ENCODE data around the gene ERAP2. TPM values are rescaled to one million over a fixed set of nuclear protein-coding genes. Genes with fewer than 3 reads are reported as not detected.

ERAP2 gene, protein sequence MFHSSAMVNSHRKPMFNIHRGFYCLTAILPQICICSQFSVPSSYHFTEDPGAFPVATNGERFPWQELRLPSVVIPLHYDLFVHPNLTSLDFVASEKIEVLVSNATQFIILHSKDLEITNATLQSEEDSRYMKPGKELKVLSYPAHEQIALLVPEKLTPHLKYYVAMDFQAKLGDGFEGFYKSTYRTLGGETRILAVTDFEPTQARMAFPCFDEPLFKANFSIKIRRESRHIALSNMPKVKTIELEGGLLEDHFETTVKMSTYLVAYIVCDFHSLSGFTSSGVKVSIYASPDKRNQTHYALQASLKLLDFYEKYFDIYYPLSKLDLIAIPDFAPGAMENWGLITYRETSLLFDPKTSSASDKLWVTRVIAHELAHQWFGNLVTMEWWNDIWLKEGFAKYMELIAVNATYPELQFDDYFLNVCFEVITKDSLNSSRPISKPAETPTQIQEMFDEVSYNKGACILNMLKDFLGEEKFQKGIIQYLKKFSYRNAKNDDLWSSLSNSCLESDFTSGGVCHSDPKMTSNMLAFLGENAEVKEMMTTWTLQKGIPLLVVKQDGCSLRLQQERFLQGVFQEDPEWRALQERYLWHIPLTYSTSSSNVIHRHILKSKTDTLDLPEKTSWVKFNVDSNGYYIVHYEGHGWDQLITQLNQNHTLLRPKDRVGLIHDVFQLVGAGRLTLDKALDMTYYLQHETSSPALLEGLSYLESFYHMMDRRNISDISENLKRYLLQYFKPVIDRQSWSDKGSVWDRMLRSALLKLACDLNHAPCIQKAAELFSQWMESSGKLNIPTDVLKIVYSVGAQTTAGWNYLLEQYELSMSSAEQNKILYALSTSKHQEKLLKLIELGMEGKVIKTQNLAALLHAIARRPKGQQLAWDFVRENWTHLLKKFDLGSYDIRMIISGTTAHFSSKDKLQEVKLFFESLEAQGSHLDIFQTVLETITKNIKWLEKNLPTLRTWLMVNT
- 1 to 10 TPM; 5.5 to 5.9 TPM for total RNA-seq

GRCh38 chr5:96876292-96876850 is at the start of gene ERAP2:
ERAP2 (plus strand) TSS chr5:96876500; CDS start chr5:96879686, 3,186 bp downstream.
- Histone ChIP-seq H3K9me3 (no peaks in the 10 kb centered on the region), H3K4me1 (peaks cover 0 to 7% of the 10 kb centered on the region in 2 donors), H3K4me3 (peak within 1 kb of the TSS; percentile 57 to 62), H3K27ac (peak within 1 kb of the TSS; percentile 67 to 69), H3K27me3 (no peaks in the 10 kb centered on the region), H3K36me3 (no peaks in the 10 kb centered on the region)
- TF ChIP-seq, protein P1, sequence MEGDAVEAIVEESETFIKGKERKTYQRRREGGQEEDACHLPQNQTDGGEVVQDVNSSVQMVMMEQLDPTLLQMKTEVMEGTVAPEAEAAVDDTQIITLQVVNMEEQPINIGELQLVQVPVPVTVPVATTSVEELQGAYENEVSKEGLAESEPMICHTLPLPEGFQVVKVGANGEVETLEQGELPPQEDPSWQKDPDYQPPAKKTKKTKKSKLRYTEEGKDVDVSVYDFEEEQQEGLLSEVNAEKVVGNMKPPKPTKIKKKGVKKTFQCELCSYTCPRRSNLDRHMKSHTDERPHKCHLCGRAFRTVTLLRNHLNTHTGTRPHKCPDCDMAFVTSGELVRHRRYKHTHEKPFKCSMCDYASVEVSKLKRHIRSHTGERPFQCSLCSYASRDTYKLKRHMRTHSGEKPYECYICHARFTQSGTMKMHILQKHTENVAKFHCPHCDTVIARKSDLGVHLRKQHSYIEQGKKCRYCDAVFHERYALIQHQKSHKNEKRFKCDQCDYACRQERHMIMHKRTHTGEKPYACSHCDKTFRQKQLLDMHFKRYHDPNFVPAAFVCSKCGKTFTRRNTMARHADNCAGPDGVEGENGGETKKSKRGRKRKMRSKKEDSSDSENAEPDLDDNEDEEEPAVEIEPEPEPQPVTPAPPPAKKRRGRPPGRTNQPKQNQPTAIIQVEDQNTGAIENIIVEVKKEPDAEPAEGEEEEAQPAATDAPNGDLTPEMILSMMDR (IDR thresholded peaks at IDR 0.05): no peak
- no peak for DNase-seq (ENCODE audit: low spot score)

DNA sequence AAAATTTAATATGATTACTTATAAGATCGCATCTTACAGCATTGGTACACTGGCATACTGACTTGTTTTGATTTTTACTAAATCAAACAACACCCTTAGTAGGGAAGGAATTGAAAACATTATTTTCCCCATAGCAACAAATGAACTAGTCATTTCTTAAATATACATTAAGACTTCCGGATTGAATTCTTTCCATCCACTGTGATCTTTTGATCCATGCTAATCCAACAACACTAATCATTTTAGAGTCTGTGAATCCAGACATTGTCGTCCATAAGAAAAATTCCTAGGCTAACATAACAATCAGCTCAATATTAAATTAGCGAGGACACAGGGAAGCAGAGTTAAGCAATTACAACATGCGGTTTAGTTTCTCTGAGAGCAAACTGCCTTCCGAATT is 47.0 kb upstream of the ERAP2 start:
- DNase-seq (ENCODE audit: low spot score): no peak
- Histone ChIP-seq H3K4me1 (no peaks in the 10 kb centered on the region), H3K9me3 (no peaks in the 10 kb centered on the region), H3K27ac (no peak overlapping the region), H3K27me3 (no peaks in the 10 kb centered on the region), H3K4me3 (no peak overlapping the region), H3K36me3 (no peaks in the 10 kb centered on the region)
- TF ChIP-seq, protein P1 (IDR thresholded peaks at IDR 0.05): no peak

DNA sequence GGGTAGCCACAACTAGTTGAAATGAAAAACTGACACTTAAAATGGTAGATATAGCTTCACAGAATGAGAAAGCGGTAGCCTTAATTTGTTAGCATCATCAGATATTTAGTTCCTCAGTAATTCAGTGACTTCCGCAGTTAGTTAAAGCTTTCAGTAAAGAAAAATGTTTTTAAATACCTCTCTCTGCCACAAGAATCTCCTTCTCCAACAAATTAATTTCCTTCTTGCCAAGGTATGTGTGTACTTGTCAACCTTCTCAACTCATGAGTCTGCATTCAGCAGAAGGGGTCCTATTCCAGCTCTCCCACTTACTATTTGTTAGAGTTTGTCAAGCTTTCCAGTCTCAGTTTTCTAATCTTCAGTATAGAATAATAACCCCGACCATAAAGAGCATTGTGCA is 42.3 kb upstream of the ERAP2 start:
- H3K9me3 ChIP-seq: no peaks in the 10 kb centered on the region
- no peak for DNase-seq (ENCODE audit: low spot score)
- TF ChIP-seq, protein P1 (IDR thresholded peaks at IDR 0.05): no peak
- no peak overlapping the region for H3K27ac ChIP-seq
- no peaks in the 10 kb centered on the region for H3K27me3 ChIP-seq
- no peaks in the 10 kb centered on the region for H3K36me3 ChIP-seq
- no peaks in the 10 kb centered on the region for H3K4me1 ChIP-seq
- no peak overlapping the region for H3K4me3 ChIP-seq

- Histone ChIP-seq H3K4me3 (no peak overlapping the region), H3K27ac (no peak overlapping the region), H3K9me3 (no peaks in the 10 kb centered on the region), H3K36me3 (no peaks in the 10 kb centered on the region), H3K4me1 (no peaks in the 10 kb centered on the region), H3K27me3 (no peaks in the 10 kb centered on the region)
- no peak for DNase-seq (ENCODE audit: low spot score)
- TF ChIP-seq, protein P1 (IDR thresholded peaks at IDR 0.05): no peak
Measured at GRCh38 chr5:96835791-96836191, 40.5 kb upstream of the ERAP2 start.

DNA sequence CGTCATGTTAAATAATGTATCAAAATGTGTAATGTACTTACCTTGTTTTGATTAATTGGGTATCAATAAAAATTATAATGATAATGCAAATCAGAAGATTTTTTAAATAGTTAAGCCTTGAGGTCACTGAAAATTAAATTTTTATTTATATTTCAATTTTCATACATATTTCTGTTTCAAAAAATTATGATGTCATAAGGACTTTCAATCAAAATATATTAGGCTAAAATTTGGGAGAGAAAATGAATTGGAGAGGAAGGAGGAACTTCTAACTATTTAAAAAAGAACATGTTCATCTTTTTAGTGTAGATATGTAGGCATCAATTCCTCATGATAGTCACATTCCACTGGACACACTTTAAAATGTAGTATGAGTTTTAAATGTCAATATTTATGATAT is 39.5 kb upstream of the ERAP2 start:
- no peaks in the 10 kb centered on the region for H3K36me3 ChIP-seq
- no peaks in the 10 kb centered on the region for H3K9me3 ChIP-seq
- H3K4me1 ChIP-seq: no peaks in the 10 kb centered on the region
- TF ChIP-seq, protein P1 (IDR thresholded peaks at IDR 0.05): no peak
- H3K4me3 ChIP-seq: no peak overlapping the region
- H3K27me3 ChIP-seq: no peaks in the 10 kb centered on the region
- H3K27ac ChIP-seq: no peak overlapping the region
- DNase-seq (ENCODE audit: low spot score): no peak

All from right atrium auricular region (tissue), 2 donors.